Epithelial cell of prostate (primary cell): Measurements from ENCODE around the gene MYO1G.
"Not testable (repeated sequence)": the region's sequence is repeated elsewhere in the genome, so short reads cannot be mapped to it uniquely, and the experiment has no call there.

ENCODE experiments used
- DNase-seq: peaks from one replicate; pipeline ENCODE4 v3.0.0-alpha.2; 2011; ENCODE audit warnings: low read depth, low spot score
- H3K27ac ChIP-seq: fragments of 450-650 bp; 2 replicates; pipeline ENCODE4 v1.5.1; 2017; ENCODE audit warnings: mild to moderate bottlenecking

Gene MYO1G

DNA sequence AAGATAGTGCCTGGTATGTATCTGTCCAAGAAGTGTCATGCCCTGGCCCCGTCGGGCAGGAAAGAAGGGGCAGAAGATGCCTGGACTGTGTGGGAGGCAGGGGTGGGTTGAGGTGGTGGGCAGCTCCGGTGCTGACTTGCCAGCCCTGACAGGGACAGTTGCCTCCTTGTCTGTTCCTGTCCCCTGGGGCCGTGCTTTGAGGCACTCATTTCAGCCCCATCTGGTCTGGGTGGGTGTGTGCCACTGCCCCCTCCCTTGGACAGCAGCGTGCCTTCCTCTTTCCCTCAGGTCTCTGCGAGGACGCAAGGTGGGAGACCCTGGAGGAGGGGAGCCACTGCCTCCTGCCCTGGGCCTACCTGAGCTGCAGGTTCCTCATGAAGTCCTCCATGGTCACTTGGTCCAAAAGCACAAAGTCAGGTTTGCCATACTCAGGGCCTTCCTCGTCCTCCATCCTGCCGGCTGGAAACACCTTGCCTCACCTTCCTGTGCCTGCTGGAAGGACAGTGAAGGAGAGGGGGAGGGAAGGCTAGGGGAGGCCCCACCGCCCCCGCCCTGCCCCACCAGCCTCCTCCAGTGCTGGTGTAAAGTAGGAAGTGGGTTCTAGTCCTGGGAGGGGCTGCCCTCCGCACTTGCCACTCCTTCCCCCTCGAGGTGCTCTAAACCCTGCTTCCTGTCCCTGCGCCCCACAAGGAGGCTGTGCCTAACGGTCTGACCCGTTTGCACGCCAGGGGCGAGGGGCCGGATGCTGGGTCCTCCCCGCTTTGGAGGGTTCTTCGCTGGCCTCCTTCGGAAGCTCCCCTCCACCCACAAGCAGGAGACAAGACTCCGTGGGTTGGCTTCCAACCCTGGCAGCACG lies at the start of gene MYO1G:
Gene MYO1G (minus strand): TSS at position 505 of the 856 bp plus-strand sequence. CDS start 54 bp downstream, at position 451.
- H3K27ac ChIP-seq: peak within 1 kb of the TSS; percentile 67
- DNase-seq: no peak

DNA sequence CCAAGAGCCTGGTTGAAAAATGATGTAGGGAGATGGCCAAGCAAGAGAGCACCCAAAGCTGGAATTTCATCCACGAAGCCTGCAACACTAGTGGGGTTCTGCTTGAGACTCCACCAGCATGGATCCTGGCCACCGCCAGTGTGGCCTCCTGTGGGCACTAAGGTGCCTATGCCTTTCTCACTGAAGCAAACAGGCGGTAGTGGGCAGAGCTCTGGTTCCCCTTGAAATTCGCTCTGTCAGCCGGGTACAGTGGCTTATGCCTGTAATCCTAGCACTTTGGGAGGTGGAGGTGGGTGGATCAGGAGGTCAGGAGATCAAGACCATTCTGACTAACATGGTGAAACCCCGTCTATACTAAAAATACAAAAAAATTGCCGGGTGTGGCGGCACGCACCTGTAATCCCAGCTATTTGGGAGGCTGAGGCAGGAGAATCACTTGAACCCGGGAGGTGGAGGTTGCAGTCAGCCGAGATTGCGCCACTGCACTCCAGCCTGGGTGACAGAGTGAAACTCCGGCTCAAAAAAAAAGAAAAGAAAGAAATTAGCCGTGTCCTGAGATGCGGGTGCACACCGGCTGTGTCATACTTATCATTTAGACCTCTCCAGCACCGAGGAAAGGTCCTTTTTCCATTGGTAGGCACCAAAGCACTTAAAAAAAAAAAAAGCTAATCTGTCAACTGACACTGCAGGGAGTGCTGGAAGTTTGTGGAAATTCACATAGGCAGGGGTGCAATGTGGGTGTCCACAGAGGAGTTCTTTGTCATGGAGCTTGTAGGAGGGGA lies 49.5 kb upstream of the MYO1G start:
- H3K27ac ChIP-seq: peak overlapping the region; percentile 57
- no peak for DNase-seq

DNA sequence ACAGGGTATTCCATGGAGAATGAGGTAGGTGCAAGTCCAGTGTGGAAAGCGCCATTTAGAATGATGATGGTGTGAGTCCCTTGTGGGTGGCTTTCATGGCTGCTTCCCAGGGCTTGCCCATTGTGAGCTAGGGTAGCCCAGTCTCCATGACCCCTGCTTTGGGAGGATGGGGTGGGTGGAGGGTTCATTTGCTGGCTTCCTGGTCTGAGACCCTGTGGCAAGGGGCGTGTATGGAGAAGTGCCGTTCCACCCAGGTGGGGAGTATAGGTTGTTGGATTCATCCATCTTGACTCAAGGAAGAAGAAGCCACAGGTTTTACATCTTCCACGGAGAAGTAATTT lies 48.9 kb upstream of the MYO1G start:
- H3K27ac ChIP-seq: peak overlapping the region; percentile 57

DNA sequence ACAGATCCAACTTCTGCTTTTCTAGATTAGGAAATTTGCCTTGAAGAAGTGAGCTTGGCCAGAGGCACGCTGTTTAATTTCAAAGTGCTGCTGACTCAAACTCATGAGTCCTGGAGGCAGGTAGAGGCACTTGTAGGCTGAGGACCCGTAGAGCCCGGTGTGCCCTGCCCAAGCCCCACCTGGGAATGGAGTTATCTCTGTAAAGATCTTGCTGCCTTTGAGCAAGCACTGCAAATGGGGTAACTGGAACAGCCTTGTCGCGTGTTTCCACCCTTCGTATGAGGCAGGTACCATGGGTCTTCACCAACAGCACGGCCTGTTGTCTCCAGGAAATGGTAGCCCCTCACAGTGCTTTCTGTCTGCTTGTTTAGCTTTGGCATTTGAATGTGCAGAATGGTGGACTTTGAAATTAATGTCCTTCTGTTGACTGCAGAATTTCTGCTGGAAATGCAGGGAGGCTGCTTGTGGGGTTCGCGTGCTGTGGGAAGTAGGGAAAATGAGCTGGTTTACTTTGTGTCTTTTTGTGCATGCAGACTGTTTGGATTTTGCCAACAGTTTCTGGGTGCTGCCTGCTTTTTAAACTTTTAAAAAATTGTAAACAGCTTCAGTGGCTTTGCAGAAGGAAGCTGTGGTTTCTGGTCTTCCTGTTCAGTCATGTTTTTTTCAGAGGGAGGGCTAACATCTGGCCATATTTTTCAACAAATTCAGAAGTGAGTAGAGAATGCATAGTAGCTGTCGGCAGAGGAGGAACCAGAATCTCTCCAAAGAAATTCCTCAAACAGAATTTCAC lies 48.4 kb upstream of the MYO1G start:
- H3K27ac ChIP-seq: peak overlapping the region; percentile 57
- DNase-seq: no peak

More for the DNA sequence above, 48.9 kb upstream of the MYO1G start:
- DNase-seq: no peak

DNA sequence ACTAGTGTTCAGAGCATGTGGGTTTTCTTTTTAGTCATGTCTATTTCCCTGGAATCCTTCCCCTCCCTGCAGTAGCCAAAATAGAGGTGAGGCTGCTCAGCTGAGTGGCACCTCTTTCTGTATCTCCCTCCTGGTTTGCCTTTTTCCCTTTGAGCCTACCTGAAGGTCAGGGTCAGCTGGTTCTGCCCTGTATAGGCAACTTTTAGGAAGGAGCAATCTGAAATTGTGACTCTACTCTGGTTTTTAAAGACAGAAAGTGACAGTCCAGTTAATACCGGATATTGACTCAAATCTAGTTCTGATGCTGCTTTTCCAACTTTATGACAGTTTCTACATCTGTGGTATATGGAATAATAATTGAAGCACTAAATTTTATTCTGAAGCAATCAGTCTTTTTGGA lies 47.2 kb upstream of the MYO1G start:
- no peak for DNase-seq
- peak overlapping the region; percentile 57 for H3K27ac ChIP-seq

DNA sequence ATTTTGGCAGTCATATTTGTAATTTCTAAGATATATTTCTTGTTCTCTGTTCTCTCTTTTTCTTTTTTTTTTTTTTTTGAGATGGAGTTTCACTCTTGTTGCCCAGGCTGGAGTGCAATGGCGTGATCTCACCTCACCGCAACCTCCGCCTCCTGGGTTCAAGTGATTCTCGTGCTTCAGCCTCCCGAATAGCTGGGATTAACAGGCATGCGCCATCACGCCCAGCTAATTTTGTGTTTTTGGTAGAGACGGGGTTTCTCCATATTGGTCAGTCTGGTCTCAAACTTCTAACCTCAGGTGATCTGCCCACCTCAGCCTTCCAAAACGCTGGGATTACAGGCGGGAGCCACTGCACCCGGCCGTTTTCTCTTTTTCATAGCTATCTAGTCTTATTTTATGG lies 46.7 kb upstream of the MYO1G start:
- not testable (repeated sequence) for DNase-seq, H3K27ac ChIP-seq

DNA sequence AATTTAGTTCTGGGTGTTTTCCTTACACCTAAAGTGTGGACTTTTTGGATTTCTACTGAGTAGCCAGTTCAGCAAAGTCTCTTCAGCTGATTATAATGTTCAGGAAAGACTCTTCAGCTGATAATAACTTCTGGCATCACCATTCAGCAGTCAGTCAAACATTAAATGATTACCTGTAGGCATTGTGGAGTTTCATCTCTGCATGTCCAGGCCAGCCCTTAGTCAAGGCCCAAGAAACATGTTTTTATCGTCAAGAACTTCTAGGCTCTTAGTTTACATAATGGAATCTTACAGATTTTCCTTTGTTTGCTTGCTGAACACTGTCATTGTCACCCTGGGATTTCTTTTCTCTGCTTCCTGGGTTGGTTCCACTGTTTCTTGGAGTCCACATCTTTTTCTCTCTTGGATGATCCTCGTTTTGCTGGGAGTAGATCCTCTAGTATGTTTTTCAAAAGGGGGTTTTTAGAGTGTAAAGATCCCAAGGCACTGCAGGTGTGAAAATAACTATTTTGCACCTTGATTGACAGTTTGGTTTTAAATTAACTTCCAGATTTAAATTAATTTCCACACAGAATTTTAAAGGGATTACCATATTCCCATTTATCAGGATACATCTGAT lies 45.4 kb upstream of the MYO1G start:
- no peak for DNase-seq
- H3K27ac ChIP-seq: peak overlapping the region; percentile 34

DNA sequence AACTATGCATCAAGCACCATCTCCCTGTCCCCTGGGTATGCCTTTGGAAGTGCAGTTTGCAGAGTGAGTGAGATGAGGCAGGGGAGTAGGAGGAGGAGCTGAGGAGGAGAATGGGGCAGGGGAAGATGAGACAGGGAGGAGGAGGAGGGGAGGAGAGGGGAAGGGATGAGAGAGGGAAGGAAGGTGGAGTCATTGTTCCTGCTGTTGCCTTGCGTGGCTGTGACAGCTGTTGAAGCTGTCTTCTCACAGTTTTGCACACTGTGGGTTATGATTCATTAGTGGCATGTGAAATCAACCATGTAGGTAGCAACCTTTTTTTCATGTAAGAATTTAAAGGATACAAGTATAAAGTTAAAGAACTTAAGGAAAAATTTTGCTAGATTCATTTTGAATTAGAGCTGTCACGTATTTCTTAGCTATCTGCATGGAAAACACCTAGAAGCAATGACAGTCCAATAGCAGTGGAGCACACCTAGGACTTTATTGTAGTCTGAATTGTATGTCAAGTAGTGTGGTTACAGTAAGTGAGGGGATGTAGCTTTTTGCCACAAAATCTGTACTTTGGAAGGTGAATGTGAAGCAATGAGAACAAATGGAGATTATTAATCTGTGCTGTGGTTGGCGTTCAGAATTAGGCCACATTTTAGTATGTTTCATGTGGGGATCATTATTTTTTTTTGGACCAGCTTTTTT lies 42.9 kb upstream of the MYO1G start:
- no peak for DNase-seq
- no peak overlapping the region for H3K27ac ChIP-seq

DNA sequence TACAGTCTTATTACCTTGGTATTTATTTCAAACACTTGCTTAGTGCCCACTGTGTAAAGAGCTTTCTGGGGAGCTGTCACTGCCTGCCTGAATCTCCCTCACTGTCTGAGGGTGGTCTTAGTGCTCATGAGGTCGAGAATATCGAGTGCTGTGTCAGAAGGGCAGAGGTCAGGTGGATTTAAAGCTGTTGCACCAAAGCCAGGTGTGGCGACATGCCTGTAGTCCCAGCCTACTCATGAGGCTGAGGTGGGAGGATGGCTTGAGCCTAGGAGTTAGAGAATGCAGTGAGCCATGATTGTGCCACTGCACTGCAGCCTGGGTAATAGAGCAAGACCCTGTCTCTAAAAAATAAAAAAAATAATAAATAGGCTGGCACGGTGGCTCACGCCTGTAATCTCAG lies 42.1 kb upstream of the MYO1G start:
- H3K27ac ChIP-seq: no peak overlapping the region

DNA sequence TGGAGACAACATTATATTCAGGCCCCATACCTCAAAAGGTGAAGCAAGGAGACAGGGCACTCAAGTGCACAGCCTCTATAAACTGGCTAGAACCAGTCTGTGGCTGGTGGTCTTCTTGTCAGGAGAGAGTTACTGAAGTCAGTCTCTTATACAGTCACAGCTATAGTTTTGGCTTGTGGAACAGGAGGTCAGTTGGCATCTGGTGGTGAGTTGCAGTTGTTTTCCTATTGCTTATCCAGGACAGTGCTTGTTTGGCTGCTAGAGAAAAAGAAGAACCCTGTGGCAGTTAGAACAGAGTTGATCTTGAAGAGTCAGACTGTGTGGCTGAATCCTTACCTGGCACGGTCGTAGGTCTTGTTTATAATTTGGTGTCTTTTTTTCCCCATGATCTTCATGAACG lies 38.4 kb upstream of the MYO1G start:
- no peak for DNase-seq

More for the DNA sequence above, 42.1 kb upstream of the MYO1G start:
- DNase-seq: no peak

DNA sequence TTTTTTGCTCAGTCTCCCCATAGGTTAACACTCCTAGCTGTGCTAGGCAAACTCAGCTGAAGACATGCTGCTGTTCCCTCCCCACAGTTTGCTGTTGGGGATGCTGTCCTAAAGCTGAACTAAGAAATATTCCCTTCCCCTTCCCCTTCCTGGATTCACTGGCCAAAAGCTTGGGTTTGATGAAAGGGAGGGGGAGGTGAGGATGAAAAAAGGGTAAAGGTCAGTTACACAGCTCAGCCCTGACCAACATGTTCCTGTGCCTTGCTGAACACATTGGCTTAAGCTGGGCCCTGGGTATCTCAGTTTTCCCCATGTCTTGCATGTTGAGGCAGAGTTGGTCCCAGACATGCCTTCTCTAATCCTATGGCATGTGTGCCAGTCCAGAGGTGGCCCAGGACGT lies 36.5 kb upstream of the MYO1G start:
- no peak overlapping the region for H3K27ac ChIP-seq
- DNase-seq: no peak

More for the DNA sequence above, 38.4 kb upstream of the MYO1G start:
- H3K27ac ChIP-seq: no peak overlapping the region

DNA sequence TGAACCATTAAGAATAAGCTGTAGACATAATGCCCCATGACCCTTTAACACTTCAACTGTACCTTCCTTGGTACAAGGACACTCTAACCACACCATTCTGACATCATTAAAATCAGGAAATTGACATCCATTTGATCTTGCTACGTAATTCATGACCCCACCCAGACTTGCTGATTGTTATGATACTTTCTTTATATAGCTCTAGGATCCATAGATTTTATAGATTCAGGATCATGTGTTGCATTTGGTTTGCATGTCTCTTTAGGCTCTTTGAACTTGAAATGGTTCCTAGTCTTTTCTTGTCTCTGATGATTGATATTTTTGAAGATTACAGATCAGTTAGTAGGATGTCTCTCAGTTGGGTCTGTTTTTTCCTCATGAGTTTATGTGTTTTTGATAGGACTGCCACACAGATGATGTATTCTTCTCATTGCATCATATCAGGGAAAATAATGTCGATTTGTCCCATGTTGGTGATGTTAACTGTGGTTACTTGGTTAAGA lies 34.7 kb upstream of the MYO1G start:
- no peak for DNase-seq

DNA sequence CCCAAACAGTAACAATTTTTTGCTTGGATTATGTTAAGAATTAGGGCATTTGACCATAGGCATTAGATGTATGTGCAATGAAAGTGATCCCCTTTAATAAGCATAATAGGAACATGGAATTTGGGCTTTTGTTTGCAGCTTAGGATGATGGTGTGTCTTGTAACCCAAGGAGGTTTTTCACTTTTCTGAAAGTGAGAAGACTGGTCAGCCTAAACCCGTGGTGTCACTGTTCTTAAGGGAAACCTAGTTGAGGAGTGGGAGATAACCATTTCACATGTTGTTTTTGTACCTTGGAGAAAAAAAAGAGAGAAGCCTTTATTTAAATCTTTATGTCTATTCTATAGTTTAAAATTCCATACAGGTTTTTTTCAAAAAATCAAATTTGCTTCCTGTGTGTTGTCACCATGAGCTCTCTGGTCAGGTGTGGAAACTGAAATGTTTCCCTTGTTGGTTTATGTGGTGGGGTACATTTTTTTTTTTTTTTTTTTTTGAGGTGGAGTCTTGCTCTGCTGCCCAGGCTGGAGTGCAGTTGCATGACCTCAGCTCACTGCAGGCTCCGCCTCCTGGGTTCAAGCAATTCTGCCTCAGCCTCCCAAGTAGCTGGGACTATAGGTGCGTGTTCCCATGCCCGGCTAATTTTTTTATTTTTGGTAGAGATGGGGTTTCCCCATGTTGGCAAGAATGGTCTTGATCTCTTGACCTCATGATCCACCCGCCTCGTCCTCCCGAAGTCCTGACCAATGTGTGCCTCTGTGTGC lies 28.9 kb upstream of the MYO1G start:
- no peak overlapping the region for H3K27ac ChIP-seq
- DNase-seq: no peak

More for the DNA sequence above, 34.7 kb upstream of the MYO1G start:
- H3K27ac ChIP-seq: no peak overlapping the region

DNA sequence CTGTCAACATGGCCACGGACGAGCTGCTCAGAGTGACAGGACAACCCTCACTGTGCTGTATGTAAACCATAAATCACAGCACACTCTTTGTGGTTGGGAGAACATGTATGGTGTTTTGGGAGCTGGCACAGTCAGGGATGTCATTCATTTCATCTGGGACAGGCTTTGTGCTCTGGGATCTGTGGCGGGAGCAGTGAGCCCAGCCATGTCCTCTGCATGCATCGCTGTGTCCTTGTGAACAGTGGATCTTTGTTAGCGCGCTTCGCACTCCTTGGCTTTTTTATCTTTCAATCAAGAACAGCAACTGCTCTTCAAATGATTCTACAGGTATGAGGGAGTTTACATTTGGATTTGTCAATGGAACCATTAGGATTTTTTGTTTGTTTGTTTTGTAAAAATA lies 28.3 kb upstream of the MYO1G start:
- H3K27ac ChIP-seq: no peak overlapping the region

DNA sequence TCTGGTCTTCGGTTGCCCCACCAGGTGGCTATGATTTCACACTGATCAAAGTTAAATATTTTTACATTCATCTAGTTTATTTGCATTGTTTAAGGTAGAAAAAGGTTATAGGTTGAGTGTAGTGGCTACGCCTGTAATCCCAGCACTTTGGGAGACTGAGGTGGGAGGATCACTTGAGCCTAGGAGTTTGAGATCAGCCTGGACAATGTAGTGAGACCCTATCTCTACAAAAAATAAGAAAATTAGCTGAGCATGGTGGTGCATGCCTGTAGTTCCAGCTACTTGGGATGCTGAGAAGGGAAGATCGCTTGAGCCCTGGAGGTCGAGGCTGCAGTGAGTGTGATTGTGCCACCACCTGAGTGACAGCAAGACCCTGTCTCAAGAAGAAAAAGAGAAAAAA lies 25.0 kb upstream of the MYO1G start:
- no peak for DNase-seq
- no peak overlapping the region for H3K27ac ChIP-seq

More for the DNA sequence above, 28.3 kb upstream of the MYO1G start:
- DNase-seq: no peak

DNA sequence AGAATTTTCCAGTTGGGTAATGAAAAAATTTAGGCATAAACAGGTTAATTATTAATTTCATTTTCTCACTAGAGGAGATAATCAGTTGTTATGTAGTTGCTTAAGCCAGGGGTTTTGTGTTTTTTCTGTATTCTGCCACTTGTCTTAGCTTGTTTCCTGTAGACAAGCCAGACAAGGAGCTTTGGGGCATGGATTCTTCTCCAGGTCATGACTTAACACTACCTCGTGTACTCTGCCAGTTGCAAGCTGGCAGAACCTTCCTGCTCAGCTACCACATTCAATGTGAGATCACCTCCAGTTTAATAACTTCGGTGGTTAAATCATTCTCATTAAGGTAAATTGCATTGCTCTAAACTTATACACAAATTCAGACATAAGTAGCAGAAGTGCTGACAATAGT lies 23.0 kb upstream of the MYO1G start:
- no peak for DNase-seq
- peak overlapping the region; percentile 69 for H3K27ac ChIP-seq

DNA sequence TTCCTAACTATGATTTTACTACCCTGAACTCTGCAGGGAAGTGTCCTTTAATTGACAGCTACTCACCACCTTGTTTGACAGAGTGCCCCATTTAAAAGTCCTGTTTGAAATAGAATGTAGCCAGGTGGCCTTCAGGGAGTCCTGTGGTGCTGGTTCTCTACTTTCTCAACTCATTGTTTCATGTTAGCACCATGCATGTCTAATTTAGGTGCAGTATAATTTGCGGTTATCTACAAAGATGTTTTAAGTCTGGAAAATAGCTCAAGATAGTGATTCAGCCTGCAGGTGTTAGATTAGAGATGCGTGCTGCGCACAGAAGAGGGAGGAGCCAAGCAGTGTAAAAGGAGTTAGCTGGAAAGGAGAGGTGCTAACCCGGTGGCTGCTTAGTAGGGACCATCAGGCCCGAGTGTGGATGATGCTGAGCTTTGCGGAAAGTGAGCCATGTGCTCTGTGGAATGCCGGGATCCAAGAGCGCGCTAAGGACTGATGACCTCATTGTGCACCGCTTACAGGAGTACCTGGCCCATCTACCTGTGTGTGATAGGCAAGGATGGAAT lies 22.4 kb upstream of the MYO1G start:
- H3K27ac ChIP-seq: peak overlapping the region; percentile 69
- no peak for DNase-seq
